Lower leg skin (tissue), 3 donors: ENCODE results near the gene OR1J1.

Experiments used
- POLR2A ChIP-seq, 2 donors: fragments of 450-650 bp; IDR thresholded peaks; one replicate each; pipeline ENCODE4 v1.6.1; 2016 to 2017; ENCODE audit warnings: antibody characterized with exemption in 2 of 2, mild to moderate bottlenecking in 1 of 2, moderate library complexity in 1 of 2
- TF ChIP-seq, protein P1 (sequence below), 3 donors: fragments of 450-650 bp; IDR thresholded peaks; one replicate each; pipeline ENCODE4 v1.5.1; 2016; ENCODE audit warnings: antibody characterized with exemption in 3 of 3, mild to moderate bottlenecking in 3 of 3, moderate library complexity in 2 of 3

DNA sequence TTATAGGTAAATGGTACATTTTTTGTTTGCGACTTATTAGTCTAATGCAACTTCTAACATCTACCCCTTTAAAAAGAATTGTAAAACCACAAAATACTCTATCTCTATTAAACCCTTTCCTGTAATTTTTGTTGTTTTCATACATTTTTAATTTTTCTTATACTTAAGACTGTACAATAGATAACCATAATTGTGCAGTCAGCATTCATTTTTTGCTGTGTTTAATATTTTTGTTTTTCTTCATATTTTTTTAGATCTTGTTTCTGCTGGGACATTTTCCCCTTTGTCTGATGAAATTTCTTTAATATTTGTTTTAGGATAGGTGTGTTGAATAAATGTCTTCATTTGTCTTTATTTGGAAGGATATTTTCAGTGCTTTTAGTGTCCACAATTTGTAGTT, 19.9 kb downstream of the OR1J1 start:
- TF ChIP-seq, protein P1, sequence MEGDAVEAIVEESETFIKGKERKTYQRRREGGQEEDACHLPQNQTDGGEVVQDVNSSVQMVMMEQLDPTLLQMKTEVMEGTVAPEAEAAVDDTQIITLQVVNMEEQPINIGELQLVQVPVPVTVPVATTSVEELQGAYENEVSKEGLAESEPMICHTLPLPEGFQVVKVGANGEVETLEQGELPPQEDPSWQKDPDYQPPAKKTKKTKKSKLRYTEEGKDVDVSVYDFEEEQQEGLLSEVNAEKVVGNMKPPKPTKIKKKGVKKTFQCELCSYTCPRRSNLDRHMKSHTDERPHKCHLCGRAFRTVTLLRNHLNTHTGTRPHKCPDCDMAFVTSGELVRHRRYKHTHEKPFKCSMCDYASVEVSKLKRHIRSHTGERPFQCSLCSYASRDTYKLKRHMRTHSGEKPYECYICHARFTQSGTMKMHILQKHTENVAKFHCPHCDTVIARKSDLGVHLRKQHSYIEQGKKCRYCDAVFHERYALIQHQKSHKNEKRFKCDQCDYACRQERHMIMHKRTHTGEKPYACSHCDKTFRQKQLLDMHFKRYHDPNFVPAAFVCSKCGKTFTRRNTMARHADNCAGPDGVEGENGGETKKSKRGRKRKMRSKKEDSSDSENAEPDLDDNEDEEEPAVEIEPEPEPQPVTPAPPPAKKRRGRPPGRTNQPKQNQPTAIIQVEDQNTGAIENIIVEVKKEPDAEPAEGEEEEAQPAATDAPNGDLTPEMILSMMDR (IDR thresholded peaks at IDR 0.05) = no peak
- TF ChIP-seq POLR2A (IDR thresholded peaks at IDR 0.05) = no peak
